ENCODE results near the gene AGAP1.

The AGAP1 gene

GRCh38 chr2:235508371-235509160, 14.7 kb downstream of the AGAP1 start:
- DNase-seq (ENCODE audit: low read depth) = no peak

- DNase-seq (ENCODE audit: low read depth) = no peak
Measured at GRCh38 chr2:235510318-235510717, 16.5 kb downstream of the AGAP1 start.

- DNase-seq (ENCODE audit: low read depth) = no peak
Measured at GRCh38 chr2:235511187-235511661, 17.4 kb downstream of the AGAP1 start.

- no peak for DNase-seq (ENCODE audit: low read depth)
Measured at GRCh38 chr2:235511751-235512698, 18.2 kb downstream of the AGAP1 start.

GRCh38 chr2:235512699-235513053, 18.8 kb downstream of the AGAP1 start:
- DNase-seq (ENCODE audit: low read depth) = no peak

DNA sequence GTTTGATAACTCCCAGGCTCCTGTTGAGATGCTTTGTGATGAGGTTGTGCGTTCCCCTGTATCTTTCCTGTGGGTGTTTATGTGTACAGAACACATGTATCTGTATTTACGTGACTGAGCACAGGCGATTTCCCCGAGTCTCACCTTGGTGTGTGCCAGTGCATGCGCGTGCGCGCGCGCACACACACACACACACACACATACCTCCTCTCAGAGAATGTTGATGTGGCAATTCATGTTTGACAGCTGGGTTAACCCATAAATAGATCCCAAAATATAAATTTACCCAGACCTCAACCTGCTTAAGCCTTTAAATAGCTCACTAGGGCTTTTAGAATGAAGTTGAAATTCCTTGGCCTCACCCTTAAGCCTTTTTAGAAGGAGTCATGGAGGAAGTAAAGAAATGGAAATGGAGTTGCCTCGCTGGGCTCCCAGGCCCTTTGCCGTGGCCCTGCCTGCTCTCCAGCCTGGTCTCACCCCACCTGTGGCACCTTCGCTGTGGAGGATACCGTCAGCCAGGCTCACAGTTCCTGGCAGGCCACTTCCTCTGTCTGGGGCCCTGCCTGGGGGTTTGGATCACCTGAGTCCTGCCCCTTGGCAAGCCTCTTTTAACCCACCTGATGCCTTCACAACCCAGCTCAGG, 20.3 kb downstream of the AGAP1 start:
- no peak for DNase-seq (ENCODE audit: low read depth)

DNA sequence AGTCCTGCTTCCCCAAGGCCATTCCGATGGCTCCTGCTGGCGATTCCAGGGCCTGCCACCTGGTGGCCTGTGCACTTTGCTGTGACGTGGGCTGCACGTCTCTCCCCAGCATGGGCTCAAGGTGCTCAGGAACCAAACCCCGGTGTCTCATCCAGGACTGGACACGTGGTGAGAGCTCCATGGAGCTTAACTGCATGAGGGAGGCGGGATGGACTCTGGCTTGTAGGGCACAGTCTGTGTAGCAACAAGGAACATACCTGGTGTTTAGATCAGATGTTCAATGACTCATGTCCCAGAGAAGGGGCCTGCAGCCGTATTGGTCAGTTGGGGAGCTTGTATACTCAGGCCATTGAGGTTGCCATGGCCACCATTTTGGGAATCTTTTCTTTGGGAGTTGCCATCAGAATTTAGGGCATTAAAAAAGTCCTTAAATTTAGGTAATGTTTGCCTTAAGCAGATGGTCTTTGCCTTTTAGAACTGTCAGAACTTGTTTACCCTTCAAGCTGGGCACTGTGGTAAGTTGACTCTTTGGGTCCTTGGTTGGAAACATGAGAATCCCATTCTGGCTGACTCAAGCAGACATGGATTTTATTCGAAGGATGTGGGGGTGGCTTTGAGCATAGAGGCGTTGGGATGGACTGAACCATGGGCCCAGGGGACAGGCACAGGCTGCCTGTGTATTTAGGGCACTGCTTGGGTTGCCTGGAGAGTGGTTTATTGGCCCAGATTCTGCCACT, 21.0 kb downstream of the AGAP1 start:
- DNase-seq (ENCODE audit: low read depth) = no peak

DNA sequence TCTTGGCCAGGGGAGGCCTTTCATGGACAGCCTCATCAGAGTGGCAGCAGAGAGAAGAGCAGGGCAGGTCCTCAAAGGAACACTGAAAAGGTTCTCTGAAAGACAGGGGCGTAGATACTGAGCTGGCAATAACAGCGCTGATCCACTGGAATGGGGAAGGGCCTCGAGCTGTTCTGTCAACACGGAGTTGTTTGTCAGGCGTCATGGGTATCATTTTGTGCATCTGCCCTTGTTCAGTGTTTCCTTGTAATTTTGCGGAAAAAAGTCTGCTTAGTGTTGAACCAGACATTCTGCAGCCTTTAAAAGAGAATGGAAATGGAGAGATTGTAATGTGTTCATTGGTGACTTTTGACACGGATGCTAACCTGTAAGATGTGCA, 21.5 kb downstream of the AGAP1 start:
- DNase-seq (ENCODE audit: low read depth) = no peak

GRCh38 chr2:235515821-235516220, 22.0 kb downstream of the AGAP1 start:
- DNase-seq (ENCODE audit: low read depth) = no peak

- no peak for DNase-seq (ENCODE audit: low read depth)
Measured at GRCh38 chr2:235516257-235516656, 22.4 kb downstream of the AGAP1 start.

- DNase-seq (ENCODE audit: low read depth) = no peak
Measured at GRCh38 chr2:235518322-235519090, 24.7 kb downstream of the AGAP1 start.

- no peak for DNase-seq (ENCODE audit: low read depth)
Measured at GRCh38 chr2:235520787-235521186, 26.9 kb downstream of the AGAP1 start.

GRCh38 chr2:235521844-235522243, 28.0 kb downstream of the AGAP1 start:
- no peak for DNase-seq (ENCODE audit: low read depth)

GRCh38 chr2:235523021-235523420, 29.2 kb downstream of the AGAP1 start:
- DNase-seq (ENCODE audit: low read depth) = no peak

DNA sequence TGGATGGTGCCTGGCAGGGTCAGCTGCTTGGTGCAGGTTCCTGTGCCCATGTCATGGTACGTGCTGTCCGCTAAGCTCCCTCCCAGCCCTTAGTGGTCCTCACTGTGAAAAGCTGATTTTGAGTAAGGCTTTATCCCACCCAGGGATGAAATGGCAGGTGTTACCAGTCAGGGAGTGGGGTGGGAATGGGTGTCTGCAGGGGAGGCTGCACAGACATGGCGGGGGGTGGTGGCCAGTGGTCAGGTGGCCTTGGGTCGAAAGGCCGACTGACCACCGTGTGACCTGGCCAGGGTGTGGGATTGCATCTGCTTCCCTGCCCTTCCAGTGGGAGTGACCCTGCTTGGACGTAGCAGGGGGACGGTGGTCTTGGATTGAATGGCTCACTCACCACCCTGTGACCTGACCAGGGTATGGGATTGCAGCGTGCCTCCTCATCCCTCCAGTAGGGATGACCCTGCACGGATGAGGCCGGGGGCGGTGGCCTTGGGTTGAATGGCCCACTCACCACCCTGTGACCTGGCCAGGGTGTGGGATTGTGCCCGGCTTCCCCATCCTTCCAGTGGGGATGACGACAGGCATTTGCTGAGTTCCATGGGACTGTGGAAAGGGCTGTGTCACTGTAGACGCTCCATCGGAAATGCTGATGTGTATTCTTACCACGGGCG, 29.8 kb downstream of the AGAP1 start:
- no peak for DNase-seq (ENCODE audit: low read depth)

- no peak for DNase-seq (ENCODE audit: low read depth)
Measured at GRCh38 chr2:235526166-235526565, 32.3 kb downstream of the AGAP1 start.

DNA sequence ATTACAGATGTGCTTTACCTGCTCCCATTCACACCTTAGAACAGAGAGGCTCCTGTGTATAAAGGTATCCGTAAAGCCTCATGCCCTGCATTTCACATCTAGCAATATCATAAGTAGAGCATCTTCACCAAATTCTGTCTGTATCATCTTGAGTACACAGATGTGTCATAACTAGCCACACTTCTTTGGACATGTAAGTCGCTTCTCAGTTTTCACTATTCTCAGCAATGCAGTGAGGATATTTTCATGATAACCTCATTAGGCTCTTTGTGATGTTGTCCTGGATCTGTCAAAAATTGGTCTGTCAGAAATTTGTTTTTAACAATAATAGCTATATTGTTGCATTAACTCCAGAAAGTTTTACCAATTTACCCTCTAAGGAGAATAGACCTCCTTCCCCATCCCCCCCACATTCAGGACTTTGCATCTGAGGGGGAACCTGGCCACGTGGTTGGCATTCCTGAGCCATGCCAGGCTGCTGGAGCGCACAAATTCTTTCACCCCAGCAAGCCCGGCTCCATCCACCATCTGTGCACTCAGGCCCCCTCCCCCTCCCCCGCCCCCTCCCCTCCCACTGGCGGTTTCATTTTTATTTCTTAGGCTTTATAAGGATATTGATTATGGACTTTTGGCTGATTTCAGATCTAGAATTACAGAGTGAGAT, 34.1 kb downstream of the AGAP1 start:
- no peak for DNase-seq (ENCODE audit: low read depth)

GRCh38 chr2:235529621-235530020, 35.8 kb downstream of the AGAP1 start:
- DNase-seq (ENCODE audit: low read depth) = no peak

DNA sequence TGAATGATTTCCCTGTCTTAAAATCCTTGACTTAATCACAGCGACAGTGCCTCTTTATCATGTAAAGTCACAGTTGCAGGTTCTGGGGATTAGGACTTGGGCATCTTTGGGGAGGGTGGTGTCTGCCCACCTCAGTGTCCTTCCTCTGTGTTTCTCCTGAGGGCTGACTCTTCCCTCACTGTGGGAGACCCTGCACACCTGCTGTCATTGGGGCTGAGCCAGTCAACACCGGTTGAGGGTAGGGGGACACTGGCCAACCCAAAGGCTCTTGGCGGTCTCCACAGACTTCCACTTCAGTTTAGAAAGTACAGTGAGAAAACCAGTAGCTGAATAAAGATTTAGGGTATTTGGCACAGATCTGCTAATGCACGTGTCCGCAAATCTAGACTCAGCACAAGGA, 36.9 kb downstream of the AGAP1 start:
- no peak for DNase-seq (ENCODE audit: low read depth)

- DNase-seq (ENCODE audit: low read depth) = no peak
Measured at GRCh38 chr2:235532307-235532706, 38.5 kb downstream of the AGAP1 start.

All from activated T-helper 9 cell treated with anti-CD3 and anti-CD28 coated beads, Interleukin-2, amount 50 U/mL, for 16 hours (primary cell).